Measurements from ENCODE around the gene GPR27. TPM values are rescaled to one million over a fixed set of nuclear protein-coding genes. Genes with fewer than 3 reads are reported as not detected.

Gene GPR27
- total RNA-seq, 1 donor = not detected

GRCh38 chr3:71805199-71805598, 51.5 kb downstream of the GPR27 start:
- DNase-seq (ENCODE audit: low read depth) = no peak
- TF ChIP-seq, protein P1, sequence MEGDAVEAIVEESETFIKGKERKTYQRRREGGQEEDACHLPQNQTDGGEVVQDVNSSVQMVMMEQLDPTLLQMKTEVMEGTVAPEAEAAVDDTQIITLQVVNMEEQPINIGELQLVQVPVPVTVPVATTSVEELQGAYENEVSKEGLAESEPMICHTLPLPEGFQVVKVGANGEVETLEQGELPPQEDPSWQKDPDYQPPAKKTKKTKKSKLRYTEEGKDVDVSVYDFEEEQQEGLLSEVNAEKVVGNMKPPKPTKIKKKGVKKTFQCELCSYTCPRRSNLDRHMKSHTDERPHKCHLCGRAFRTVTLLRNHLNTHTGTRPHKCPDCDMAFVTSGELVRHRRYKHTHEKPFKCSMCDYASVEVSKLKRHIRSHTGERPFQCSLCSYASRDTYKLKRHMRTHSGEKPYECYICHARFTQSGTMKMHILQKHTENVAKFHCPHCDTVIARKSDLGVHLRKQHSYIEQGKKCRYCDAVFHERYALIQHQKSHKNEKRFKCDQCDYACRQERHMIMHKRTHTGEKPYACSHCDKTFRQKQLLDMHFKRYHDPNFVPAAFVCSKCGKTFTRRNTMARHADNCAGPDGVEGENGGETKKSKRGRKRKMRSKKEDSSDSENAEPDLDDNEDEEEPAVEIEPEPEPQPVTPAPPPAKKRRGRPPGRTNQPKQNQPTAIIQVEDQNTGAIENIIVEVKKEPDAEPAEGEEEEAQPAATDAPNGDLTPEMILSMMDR (IDR thresholded peaks at IDR 0.05; ENCODE audit: insufficient read depth, low read depth, low read length) = no peak
- H3K4me3 ChIP-seq (ENCODE audit: low read depth, low read length) = no peak overlapping the region

- no peak for DNase-seq (ENCODE audit: low read depth)
- TF ChIP-seq, protein P1 (IDR thresholded peaks at IDR 0.05; ENCODE audit: insufficient read depth, low read depth, low read length) = no peak
- no peak overlapping the region for H3K4me3 ChIP-seq (ENCODE audit: low read depth, low read length)
Observed at GRCh38 chr3:71805691-71806090, 52.0 kb downstream of the GPR27 start.

Other genes starting within 250 kb of the GPR27 start
- gene FOXP1, start 170.1 kb upstream of the GPR27 start, total RNA-seq = 55.7 and 97.3 TPM in 2 replicates
- gene EIF4E3, start 28.5 kb upstream of the GPR27 start, total RNA-seq = 0.43 and 0.64 TPM in 2 replicates
- not detected in 2 replicates for gene PROK2, start 31.3 kb downstream of the GPR27 start, total RNA-seq

All from fibroblast of villous mesenchyme (primary cell).